Stimulated activated CD8-positive, alpha-beta memory T cell treated with anti-CD3 and anti-CD28 coated beads, Interleukin-15, amount 100 ng/mL, for 48 hours (primary cell): ENCODE data around the gene RALGPS2.

Experiments used
- DNase-seq, 2 donors: peaks; one replicate each; pipeline ENCODE4 v3.0.0-alpha.2; 2020; ENCODE audit warnings: low read depth in 2 of 2

The RALGPS2 gene

DNA sequence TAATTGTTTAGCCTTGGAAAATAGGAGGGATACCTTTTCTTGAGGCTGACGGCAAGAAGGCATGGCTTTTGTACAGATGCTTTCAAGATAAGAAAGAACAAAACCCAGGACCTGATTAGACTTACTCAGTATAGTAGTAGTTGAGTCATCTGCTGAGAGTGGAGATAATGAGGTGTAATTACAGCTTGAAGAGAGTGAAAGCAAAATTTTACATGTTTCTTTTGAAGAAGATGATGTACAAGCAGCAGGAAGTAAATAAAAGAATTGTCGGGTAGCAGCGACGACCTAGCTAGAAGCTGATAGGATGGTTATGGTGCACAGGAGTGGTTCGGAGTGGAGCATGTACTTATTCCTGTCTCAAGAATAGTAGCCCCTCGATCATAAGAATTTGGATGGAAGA is 139.3 kb downstream of the RALGPS2 start:
- no peak for DNase-seq

DNA sequence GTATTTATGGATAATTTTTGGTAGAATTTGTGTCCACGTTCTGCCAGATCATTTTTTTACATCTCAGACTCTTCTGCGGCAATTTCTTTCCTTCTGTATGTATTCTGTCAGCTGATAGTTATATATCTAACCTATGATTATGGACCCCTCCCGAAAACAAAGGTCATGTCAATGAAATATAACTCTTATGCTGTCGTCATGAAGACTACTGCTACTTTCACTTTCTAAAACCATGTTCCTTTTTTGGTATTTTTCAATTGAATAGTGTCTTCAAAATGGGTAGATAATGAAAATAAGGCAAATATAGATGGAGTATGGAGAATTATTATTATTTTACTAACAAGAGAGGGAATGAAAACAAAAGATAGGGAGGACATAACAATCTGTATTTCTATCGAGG is 142.6 kb downstream of the RALGPS2 start:
- no peak for DNase-seq

DNA sequence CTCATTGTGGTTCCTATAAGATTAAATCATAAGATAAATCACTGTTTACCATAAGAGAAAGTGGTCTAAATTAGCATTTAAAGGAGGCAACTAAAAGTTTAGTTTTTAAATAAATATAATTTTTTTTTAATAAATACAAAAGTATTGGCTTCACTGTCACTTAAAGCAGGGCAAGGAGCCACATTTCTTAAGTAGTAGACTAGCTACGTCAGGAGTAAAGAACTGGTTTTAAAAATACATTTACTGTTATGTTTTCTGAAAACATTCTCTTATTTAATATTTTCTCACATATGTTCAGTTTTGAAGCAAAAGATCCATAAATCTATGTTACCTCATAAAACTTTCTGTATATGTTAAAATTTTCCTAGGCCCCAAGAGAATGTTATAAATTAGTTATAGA is 143.7 kb downstream of the RALGPS2 start:
- DNase-seq, result no peak

- no peak for DNase-seq
Measured at GRCh38 chr1:178869119-178869697, 144.2 kb downstream of the RALGPS2 start.

DNA sequence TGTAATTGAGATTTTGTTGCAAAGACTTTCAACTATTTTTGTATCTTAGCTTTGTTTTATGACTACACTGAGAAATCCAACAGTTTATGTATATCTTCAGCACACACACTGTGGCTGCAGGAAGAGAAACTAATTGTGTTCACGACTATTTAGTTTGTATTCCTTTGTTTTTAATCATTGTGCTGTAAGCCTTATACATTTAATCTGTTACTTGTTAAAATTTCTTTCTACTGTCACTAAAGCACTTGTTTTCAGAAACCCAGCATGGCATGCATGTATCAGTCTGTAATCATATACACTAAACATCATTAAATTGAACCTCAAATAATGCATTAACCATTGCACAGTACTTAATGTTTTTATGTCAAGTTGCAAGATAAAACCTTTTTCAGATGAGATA is 145.2 kb downstream of the RALGPS2 start:
- DNase-seq, result no peak

- DNase-seq, result no peak
Measured at GRCh38 chr1:178870944-178871343, 145.9 kb downstream of the RALGPS2 start, which contains the start of gene ANGPTL1. Gene ANGPTL1 (minus strand): TSS chr1:178871077. CDS start chr1:178865776, 5,301 bp downstream.

GRCh38 chr1:178871551-178872320 is 146.7 kb downstream of the RALGPS2 start:
- no peak for DNase-seq

DNA sequence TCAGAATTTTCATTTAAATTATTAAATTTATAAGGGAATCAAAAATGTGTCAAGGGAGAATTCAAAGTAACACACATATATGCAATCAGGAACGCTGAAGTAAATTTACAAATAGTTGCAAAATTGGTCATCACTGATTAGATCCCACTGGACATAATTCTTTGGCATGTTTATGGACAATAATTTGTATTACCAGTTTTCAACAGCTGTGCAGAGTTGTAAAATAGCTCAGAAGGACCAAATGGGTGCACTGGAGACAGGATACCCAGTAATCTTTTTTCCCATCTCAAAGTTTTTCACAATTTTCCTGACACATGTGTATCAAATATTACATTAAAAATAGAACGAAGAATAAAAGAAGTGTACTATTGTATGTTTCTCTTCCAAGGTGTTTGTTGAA is 149.9 kb downstream of the RALGPS2 start:
- DNase-seq, result no peak

GRCh38 chr1:178875936-178876335 is 150.9 kb downstream of the RALGPS2 start:
- DNase-seq, result no peak

DNA sequence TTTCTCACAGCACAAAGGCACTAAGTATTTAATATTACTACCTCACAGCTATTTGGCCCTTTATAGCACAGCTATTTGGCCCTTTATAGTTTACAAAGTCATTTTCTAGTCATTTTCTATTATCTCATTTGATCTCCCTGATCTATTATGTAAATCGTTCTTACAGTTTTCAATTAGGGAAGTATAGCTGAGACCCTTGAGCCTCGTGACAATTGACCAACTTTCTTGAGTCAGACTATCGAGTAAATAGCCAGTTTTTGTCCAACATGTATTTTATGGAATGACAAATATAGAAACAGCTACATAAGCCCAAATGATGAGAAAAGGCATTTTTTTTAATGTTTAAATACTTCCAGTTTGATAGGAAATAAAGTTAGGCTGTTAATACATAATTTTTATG is 152.9 kb downstream of the RALGPS2 start:
- no peak for DNase-seq

DNA sequence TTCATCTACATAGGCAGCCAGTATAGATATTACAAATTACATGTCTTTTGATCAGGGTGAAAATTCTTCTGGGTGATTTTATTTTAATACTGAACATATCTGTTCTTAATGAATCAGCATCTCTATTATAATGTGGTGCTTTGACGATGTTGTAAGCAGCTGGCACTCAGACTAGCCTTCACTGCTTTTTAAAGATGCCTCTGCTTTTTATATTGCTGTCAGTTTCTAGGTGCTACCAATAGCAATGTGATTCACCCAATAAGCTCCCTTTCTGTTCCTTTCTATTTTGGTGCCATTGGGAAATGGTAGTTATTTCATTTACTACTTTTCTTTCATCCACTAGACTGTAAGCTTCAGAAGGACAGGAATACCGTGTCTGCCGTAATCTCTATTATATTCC is 156.9 kb downstream of the RALGPS2 start:
- no peak for DNase-seq

GRCh38 chr1:178885869-178886268 is 160.8 kb downstream of the RALGPS2 start:
- DNase-seq, result no peak

DNA sequence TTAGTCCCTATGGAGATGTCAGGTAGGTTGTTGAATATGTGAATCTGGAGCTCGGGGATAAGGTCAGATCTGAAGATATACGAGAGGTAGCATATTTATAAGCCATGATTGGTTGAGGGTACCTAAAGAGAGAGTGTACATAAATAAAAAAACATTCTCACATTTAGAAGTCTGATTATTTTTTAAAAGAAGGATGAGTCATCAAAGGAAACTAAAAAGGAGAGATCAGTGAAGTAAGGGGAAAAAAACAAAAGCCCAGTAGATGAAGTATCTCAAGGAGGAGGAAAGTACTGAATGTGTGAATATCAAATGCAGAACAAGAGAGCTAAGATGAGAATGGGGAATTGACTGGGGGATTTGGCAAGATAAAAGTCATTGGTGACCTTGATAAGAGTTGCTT is 161.5 kb downstream of the RALGPS2 start:
- DNase-seq, result no peak

DNA sequence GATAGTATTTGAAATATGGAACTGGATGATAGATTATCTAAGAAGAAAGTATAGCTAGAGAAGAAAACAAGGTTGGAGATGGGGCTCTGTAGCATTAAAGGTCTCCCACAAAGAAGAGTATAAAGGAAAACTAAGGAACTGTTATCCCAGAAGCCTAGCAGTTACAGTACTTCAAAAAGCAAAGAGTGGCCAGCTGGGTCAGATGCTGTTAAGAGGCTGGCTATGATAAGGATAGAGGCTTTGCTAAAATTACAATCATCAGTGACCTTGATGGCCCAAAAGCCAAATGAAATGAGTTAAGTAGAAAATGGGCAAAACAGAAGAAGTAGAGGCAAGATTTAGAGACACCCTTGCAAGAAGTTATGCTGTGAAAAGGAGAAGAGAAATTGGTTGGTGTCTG is 170.9 kb downstream of the RALGPS2 start:
- DNase-seq, result no peak

- no peak for DNase-seq
Measured at GRCh38 chr1:178898401-178898800, 173.4 kb downstream of the RALGPS2 start.

DNA sequence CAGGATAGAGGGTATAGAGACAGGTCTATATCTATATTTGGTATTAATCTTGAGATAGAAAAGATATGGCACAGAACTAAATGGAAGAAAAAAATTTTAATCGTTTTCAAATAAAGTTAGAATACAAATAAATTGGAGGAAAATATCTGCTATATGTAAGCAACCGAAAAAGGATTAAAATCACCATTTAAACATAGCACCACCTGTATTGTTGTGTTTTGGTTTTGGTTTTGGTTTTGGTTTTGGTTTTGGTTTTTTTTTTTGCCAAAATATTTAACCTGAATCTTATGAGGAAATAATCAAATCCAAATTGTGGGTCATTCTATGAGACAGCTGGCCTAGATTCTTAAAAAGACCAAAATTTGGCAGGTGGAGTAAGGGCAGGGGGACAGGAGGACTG is 174.4 kb downstream of the RALGPS2 start:
- DNase-seq, result no peak

GRCh38 chr1:178901482-178902125 is 176.6 kb downstream of the RALGPS2 start:
- DNase-seq, result no peak

DNA sequence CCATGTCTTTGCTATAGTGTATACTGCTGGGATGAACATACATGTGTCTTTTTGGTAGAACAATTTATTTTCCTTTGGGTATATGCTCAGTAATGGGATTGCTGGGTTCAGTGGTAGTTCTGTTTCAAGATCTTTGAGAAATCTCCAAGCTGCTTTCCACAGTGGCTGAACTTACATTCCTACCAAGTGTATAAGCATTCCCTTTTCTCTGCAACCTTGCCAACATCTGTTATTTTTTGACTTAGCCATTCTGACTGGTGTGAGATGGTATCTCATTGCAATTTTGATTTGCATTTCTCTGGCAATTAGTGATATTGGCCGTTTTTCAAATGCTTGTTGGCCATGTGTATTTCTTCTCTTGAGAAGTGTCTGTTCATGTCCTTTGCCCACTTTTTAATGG is 183.3 kb downstream of the RALGPS2 start:
- no peak for DNase-seq

DNA sequence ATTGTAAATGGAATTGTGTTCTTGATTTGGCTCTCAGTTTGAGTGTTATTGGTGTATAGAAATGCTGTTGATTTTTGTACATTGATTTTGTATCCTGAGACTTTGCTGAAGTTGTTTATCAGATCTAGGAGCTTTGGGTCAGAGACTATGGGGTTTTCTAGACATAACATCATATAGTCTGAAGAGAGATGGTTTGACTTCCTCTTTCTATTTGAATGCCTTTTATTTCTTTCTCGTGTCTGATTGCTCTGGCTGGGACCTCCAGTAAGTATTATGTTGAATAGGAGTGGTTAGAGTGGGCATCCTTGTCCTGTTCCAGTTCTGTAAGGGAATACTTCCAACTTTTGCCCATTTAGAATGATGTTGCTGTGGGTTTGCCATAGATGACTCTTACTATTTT is 185.0 kb downstream of the RALGPS2 start:
- DNase-seq, result no peak

- no peak for DNase-seq
Measured at GRCh38 chr1:178912597-178912996, 187.6 kb downstream of the RALGPS2 start.

GRCh38 chr1:178916448-178917174 is 191.6 kb downstream of the RALGPS2 start:
- DNase-seq, result no peak

DNA sequence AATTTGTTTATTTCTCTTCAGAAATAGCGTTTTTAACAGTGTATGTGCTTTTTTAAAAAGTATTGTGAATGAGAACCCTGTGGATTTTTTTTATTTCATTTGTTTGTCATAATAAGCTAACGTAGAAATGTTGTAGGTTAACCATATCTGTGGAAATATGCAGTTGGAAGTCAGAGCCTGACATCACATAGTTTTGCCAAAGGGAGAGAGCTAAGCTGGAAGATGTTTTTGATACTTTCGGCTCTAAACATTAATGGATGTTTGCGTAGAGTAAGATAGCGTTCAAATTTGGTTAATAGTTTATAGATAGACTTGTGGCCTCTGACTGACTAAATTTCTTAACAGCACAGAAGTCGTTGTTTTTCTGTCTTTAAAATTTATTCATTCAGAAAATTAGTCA is 193.3 kb downstream of the RALGPS2 start:
- no peak for DNase-seq
